OCI-LY3 (cell line): ENCODE results near the gene ARHGAP10.

ENCODE experiments used
- H2AFZ ChIP-seq: fragments of 200-600, 300-600 bp; shearing (Covaris generic); 2 replicates; pipeline ENCODE4 v1.6.0; 2014; ENCODE audit warnings: antibody characterized with exemption, low read depth, low read length
- H3K27ac ChIP-seq: fragments of 200-600, 300-600 bp; sonication (generic); 2 replicates; pipeline ENCODE4 v1.5.1; 2014; ENCODE audit warnings: mild to moderate bottlenecking, low read length, moderate library complexity, mixed read lengths
- H3K27me3 ChIP-seq: fragments of 200-600, 300-600 bp; sonication (generic); 2 replicates; pipeline ENCODE4 v1.6.1; 2014; ENCODE audit warnings: low read depth, low read length, mixed read lengths
- H3K36me3 ChIP-seq: fragments of 200-600, 300-600 bp; sonication (generic); replicated peaks from 2 replicates; pipeline ENCODE3; 2014; ENCODE audit warnings: low read depth, low read length, mixed read lengths
- H3K4me1 ChIP-seq: fragments of 300-600, 200-600 bp; sonication (generic); 2 replicates; pipeline ENCODE4 v1.6.1; 2014; ENCODE audit warnings: low read length, mixed read lengths
- H3K4me2 ChIP-seq: fragments of 200-600, 300-600 bp; sonication (generic); 2 replicates; pipeline ENCODE4 v1.6.1; 2014; ENCODE audit warnings: low read length, mixed read lengths
- H3K4me3 ChIP-seq: fragments of 300-600, 200-600 bp; sonication (generic); 2 replicates; pipeline ENCODE4 v1.5.1; 2014; ENCODE audit warnings: antibody characterized with exemption, mild to moderate bottlenecking, low read length, moderate library complexity
- H3K79me2 ChIP-seq: fragments of 300-600, 200-600 bp; shearing (Covaris generic); 2 replicates; pipeline ENCODE4 v1.6.1; 2014; ENCODE audit warnings: mild to moderate bottlenecking, low read length, mixed read lengths
- H3K9ac ChIP-seq: fragments of 300-600, 200-600 bp; shearing (Covaris generic); 2 replicates; pipeline ENCODE4 v1.6.0; 2014; ENCODE audit warnings: mild to moderate bottlenecking, low read length, moderate library complexity
- H3K9me3 ChIP-seq: fragments of 200-600, 300-600 bp; shearing (Covaris generic); 2 replicates; pipeline ENCODE4 v1.6.1; 2014; ENCODE audit warnings: low read length, mixed read lengths; ENCODE audit not compliant: insufficient read depth
- H4K20me1 ChIP-seq: fragments of 200-600, 300-600 bp; sonication (generic); 2 replicates; pipeline ENCODE4 v1.6.1; 2016; ENCODE audit warnings: low read length, mixed read lengths; ENCODE audit not compliant: insufficient read depth
- CTCF ChIP-seq: fragments of 200-600, 300-600 bp; sonication (generic); IDR thresholded peaks from 2 replicates; pipeline ENCODE4 v1.5.1; 2014; ENCODE audit warnings: antibody characterized with exemption, low read length, low read depth
- EZH2phosphoT487 ChIP-seq: fragments of 200-600 bp; shearing (Covaris generic); IDR thresholded peaks from 2 replicates; pipeline ENCODE4 v1.6.1; 2018; ENCODE audit warnings: antibody characterized with exemption, mixed run types, low read depth

ARHGAP10 gene

GRCh38 chr4:148029781-148030180 lies 297.9 kb downstream of the ARHGAP10 start:
- Histone ChIP-seq H3K4me2 (no peak overlapping the region), H3K79me2 (no peaks in the 10 kb centered on the region), H3K4me1 (no peaks in the 10 kb centered on the region), H3K36me3 (no peaks in the 10 kb centered on the region), H4K20me1 (no peaks in the 10 kb centered on the region), H2AFZ (no peak overlapping the region), H3K27ac (no peak overlapping the region), H3K27me3 (no peaks in the 10 kb centered on the region), H3K9me3 (no peaks in the 10 kb centered on the region), H3K9ac (no peak overlapping the region), H3K4me3 (no peak overlapping the region)
- TF ChIP-seq EZH2phosphoT487 (no peak), CTCF (no peak)

GRCh38 chr4:148030193-148030873 lies 298.4 kb downstream of the ARHGAP10 start:
- H3K36me3 ChIP-seq, result no peaks in the 10 kb centered on the region
- no peaks in the 10 kb centered on the region for H4K20me1 ChIP-seq
- H3K9ac ChIP-seq, result no peak overlapping the region
- no peaks in the 10 kb centered on the region for H3K79me2 ChIP-seq
- H3K9me3 ChIP-seq, result no peaks in the 10 kb centered on the region
- H3K4me3 ChIP-seq, result no peak overlapping the region
- H3K4me1 ChIP-seq, result no peaks in the 10 kb centered on the region
- no peak overlapping the region for H3K27ac ChIP-seq
- no peaks in the 10 kb centered on the region for H3K27me3 ChIP-seq
- no peak overlapping the region for H2AFZ ChIP-seq
- TF ChIP-seq CTCF, result no peak
- TF ChIP-seq EZH2phosphoT487, result no peak
- no peak overlapping the region for H3K4me2 ChIP-seq

- H3K27me3 ChIP-seq, result no peaks in the 10 kb centered on the region
- no peak for TF ChIP-seq EZH2phosphoT487
- no peak overlapping the region for H3K9ac ChIP-seq
- H3K4me3 ChIP-seq, result no peak overlapping the region
- H3K27ac ChIP-seq, result no peak overlapping the region
- peaks cover 1% of the 10 kb centered on the region; the same call in 1 of the 2 replicates for H3K4me1 ChIP-seq
- no peak overlapping the region for H3K4me2 ChIP-seq
- 0 out of 2 replicates have a peak, but pooled peaks cover 5% of the 10 kb centered on the region for H3K9me3 ChIP-seq
- H3K79me2 ChIP-seq, result no peaks in the 10 kb centered on the region
- H2AFZ ChIP-seq, result no peak overlapping the region
- no peaks in the 10 kb centered on the region for H3K36me3 ChIP-seq
- H4K20me1 ChIP-seq, result no peaks in the 10 kb centered on the region
These were observed 302.9 kb downstream of the ARHGAP10 start for GRCh38 chr4:148034813-148035212.

GRCh38 chr4:148041606-148042329 lies 309.9 kb downstream of the ARHGAP10 start:
- no peaks in the 10 kb centered on the region for H3K36me3 ChIP-seq
- no peak overlapping the region for H3K4me3 ChIP-seq
- no peaks in the 10 kb centered on the region for H4K20me1 ChIP-seq
- no peak overlapping the region for H3K4me2 ChIP-seq
- peaks cover 4% of the 10 kb centered on the region; the same call in 1 of the 2 replicates for H3K4me1 ChIP-seq
- H2AFZ ChIP-seq, result no peak overlapping the region
- TF ChIP-seq CTCF, result no peak
- no peak for TF ChIP-seq EZH2phosphoT487
- H3K9me3 ChIP-seq, result no peaks in the 10 kb centered on the region
- H3K79me2 ChIP-seq, result no peaks in the 10 kb centered on the region
- H3K9ac ChIP-seq, result no peak overlapping the region
- no peak overlapping the region for H3K27ac ChIP-seq
- no peaks in the 10 kb centered on the region for H3K27me3 ChIP-seq
